Smooth muscle cell (in vitro differentiated cells): ENCODE results near the gene FNDC1. TPM values are rescaled to one million over a fixed set of nuclear protein-coding genes. Genes with fewer than 3 reads are reported as not detected.

ENCODE experiments used
- DNase-seq: peaks from one replicate; lab custom pipeline; 2025; ENCODE audit not compliant: unreplicated experiment; lab: John Stamatoyannopoulos, UW
- H2AFZ ChIP-seq: fragments of 200-600 bp; sonication (generic); 2 replicates; pipeline ENCODE4 v1.6.0; 2016; ENCODE audit warnings: antibody characterized with exemption, low read depth, mild to moderate bottlenecking
- H3F3A ChIP-seq: fragments of 200-600 bp; sonication (generic); 2 replicates; pipeline ENCODE4 v1.6.0; 2017; ENCODE audit warnings: antibody characterized with exemption, low read depth
- H3K27ac ChIP-seq: fragments of 200-600 bp; sonication (generic); 2 replicates; pipeline ENCODE4 v1.5.1; 2016; ENCODE audit warnings: low read depth, mild to moderate bottlenecking
- H3K27me3 ChIP-seq: fragments of 200-600 bp; sonication (generic); 2 replicates; pipeline ENCODE4 v1.6.1; 2016; ENCODE audit warnings: low read depth, mild to moderate bottlenecking
- H3K36me3 ChIP-seq: fragments of 200-600 bp; sonication (generic); 2 replicates; pipeline ENCODE4 v1.5.1; 2016; ENCODE audit warnings: low read depth
- H3K4me1 ChIP-seq: fragments of 200-600 bp; sonication (generic); 2 replicates; pipeline ENCODE4 v1.5.1; 2016; ENCODE audit warnings: low read depth
- H3K4me2 ChIP-seq: fragments of 200-600 bp; sonication (generic); 2 replicates; pipeline ENCODE4 v1.6.0; 2016; ENCODE audit warnings: mild to moderate bottlenecking
- H3K4me3 ChIP-seq: fragments of 200-600 bp; sonication (generic); 2 replicates; pipeline ENCODE4 v1.5.1; 2016; ENCODE audit warnings: mild to moderate bottlenecking
- H3K79me2 ChIP-seq: fragments of 200-600 bp; sonication (generic); 2 replicates; pipeline ENCODE4 v1.6.0; 2016; ENCODE audit warnings: low read depth, mild to moderate bottlenecking
- H3K9ac ChIP-seq: fragments of 200-600 bp; sonication (generic); 2 replicates; pipeline ENCODE4 v1.6.0; 2016; ENCODE audit warnings: low read depth
- H3K9me3 ChIP-seq: fragments of 200-600 bp; sonication (generic); replicated peaks from 2 replicates; pipeline ENCODE4 v1.5.1; 2016; ENCODE audit warnings: low read depth
- H4K20me1 ChIP-seq: fragments of 200-600 bp; sonication (generic); 2 replicates; pipeline ENCODE4 v1.6.0; 2016; ENCODE audit warnings: low read depth
- WGBS: methylation state at CpG from one replicate; pipeline ENCODE4 v1.1.7; 2016; ENCODE audit warnings: low lambda C conversion rate; 5-methylcytosine and 5-hydroxymethylcytosine counted together
- polyA plus RNA-seq: library from polyadenylated mRNA; unstranded; fragments of >200 nt; fragmentation: Nextera tagmentation; extraction: Ambion mirVana; gene quantifications from 2 replicates; pipeline ENCODE4 v1.2.1, GENCODE V29; 2016
- total RNA-seq: library from RNA; depleted of rRNA; stranded (reverse); fragments of >200 nt; gene quantifications from 2 replicates; pipeline ENCODE4 v1.2.3, GENCODE V29; 2014
- TF ChIP-seq, protein P1 (sequence below): fragments of 200-600 bp; sonication (generic); IDR thresholded peaks from 2 replicates; pipeline ENCODE4 v1.5.1; 2017; ENCODE audit warnings: borderline replicate concordance, mild to moderate bottlenecking, antibody characterized with exemption; ENCODE audit not compliant: insufficient read depth, poor library complexity, severe bottlenecking

Gene FNDC1
- total and polyA plus RNA-seq, 2 experiments from 2014 or later: 0.39 TPM; not detected in 1

DNA sequence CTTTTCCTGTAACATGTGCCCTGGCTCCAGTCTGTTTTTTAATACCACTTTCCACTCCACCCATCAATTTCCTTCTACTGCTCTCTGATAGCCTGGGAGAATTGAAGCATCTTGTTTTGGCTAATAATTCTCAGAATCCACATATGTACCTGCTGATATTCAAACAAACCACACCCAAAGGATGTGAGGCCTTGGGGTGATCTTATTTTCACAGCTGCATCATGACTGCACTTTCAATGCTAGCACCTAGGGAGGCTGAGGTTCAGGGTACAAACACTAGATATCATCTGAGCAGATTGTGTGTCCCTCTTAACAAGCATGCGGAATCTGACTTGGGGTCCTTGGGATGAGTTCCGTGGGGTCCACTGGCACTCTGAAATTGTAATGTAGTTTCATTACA lies 12.7 kb downstream of the FNDC1 start:
- Histone ChIP-seq H3K4me3 (no peak overlapping the region), H3F3A (no peaks in the 10 kb centered on the region), H2AFZ (no peak overlapping the region), H3K9me3 (no peaks in the 10 kb centered on the region), H3K79me2 (no peaks in the 10 kb centered on the region), H3K27me3 (peaks cover 4% of the 10 kb centered on the region), H3K4me2 (no peak overlapping the region), H3K36me3 (no peaks in the 10 kb centered on the region), H3K27ac (no peak overlapping the region), H4K20me1 (no peaks in the 10 kb centered on the region), H3K9ac (no peak overlapping the region), H3K4me1 (no peaks in the 10 kb centered on the region)
- WGBS: 90% methylated on average over 2 of the region's 2 CpGs
- TF ChIP-seq, protein P1, sequence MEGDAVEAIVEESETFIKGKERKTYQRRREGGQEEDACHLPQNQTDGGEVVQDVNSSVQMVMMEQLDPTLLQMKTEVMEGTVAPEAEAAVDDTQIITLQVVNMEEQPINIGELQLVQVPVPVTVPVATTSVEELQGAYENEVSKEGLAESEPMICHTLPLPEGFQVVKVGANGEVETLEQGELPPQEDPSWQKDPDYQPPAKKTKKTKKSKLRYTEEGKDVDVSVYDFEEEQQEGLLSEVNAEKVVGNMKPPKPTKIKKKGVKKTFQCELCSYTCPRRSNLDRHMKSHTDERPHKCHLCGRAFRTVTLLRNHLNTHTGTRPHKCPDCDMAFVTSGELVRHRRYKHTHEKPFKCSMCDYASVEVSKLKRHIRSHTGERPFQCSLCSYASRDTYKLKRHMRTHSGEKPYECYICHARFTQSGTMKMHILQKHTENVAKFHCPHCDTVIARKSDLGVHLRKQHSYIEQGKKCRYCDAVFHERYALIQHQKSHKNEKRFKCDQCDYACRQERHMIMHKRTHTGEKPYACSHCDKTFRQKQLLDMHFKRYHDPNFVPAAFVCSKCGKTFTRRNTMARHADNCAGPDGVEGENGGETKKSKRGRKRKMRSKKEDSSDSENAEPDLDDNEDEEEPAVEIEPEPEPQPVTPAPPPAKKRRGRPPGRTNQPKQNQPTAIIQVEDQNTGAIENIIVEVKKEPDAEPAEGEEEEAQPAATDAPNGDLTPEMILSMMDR: no peak
- no peak for DNase-seq

DNA sequence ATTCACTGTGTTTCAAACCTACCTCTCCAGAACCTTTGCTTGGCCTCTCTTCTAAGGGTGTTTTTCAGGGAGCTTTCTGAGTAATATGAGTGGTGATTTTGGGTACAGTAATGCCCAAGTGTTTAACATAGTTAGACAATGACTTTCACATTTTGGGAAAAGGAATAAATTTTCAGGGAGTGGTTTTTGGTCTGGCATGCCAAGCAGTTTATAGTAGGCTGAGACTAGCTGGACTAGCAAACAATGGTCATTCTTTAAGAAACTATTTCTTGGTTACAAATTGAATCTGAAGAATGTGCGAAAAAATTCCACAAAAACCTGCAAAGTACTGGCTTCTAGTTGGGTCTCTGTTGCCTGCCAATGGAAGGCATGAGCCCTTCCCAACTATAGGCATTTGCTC lies 15.4 kb downstream of the FNDC1 start:
- TF ChIP-seq, protein P1: no peak
- no peaks in the 10 kb centered on the region for H3K4me1 ChIP-seq
- no peaks in the 10 kb centered on the region for H3F3A ChIP-seq
- H3K9me3 ChIP-seq: no peaks in the 10 kb centered on the region
- H3K4me2 ChIP-seq: no peak overlapping the region
- no peaks in the 10 kb centered on the region for H3K27me3 ChIP-seq
- H3K9ac ChIP-seq: no peak overlapping the region
- no peak overlapping the region for H3K27ac ChIP-seq
- H3K36me3 ChIP-seq: no peaks in the 10 kb centered on the region
- no peak overlapping the region for H3K4me3 ChIP-seq
- H4K20me1 ChIP-seq: no peaks in the 10 kb centered on the region
- WGBS: 73% methylated on average over 1 of the region's 1 CpG
- no peaks in the 10 kb centered on the region for H3K79me2 ChIP-seq
- H2AFZ ChIP-seq: no peak overlapping the region
- no peak for DNase-seq

DNA sequence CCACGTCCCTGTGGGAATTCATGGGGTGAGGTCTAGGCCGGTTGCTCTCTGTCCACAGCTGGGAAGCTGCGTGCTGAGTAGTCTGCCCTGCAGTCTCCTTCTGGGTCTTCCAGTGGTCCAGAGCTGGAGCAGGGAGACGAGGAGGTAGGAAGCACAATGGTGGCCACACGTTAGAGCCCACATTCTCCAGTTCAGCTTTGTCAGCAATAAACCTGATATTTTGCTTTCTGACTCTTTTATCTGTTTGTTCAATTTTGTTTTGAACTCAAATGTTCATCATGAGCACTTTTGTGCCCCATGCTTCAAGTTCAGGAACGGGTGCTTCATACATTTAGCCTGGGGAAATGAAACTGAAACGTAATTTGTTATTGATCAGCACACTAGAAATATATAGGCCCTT lies 21.3 kb downstream of the FNDC1 start:
- TF ChIP-seq, protein P1: no peak
- no peak overlapping the region for H3K27ac ChIP-seq
- no peak overlapping the region for H3K4me3 ChIP-seq
- no peak overlapping the region for H2AFZ ChIP-seq
- WGBS: 87% methylated on average over 7 of the region's 7 CpGs
- no peaks in the 10 kb centered on the region for H3F3A ChIP-seq
- H3K79me2 ChIP-seq: no peaks in the 10 kb centered on the region
- DNase-seq: no peak
- no peaks in the 10 kb centered on the region for H3K36me3 ChIP-seq
- no peaks in the 10 kb centered on the region for H3K27me3 ChIP-seq
- no peak overlapping the region for H3K4me2 ChIP-seq
- H3K4me1 ChIP-seq: no peaks in the 10 kb centered on the region
- H4K20me1 ChIP-seq: no peaks in the 10 kb centered on the region
- no peaks in the 10 kb centered on the region for H3K9me3 ChIP-seq
- no peak overlapping the region for H3K9ac ChIP-seq

DNA sequence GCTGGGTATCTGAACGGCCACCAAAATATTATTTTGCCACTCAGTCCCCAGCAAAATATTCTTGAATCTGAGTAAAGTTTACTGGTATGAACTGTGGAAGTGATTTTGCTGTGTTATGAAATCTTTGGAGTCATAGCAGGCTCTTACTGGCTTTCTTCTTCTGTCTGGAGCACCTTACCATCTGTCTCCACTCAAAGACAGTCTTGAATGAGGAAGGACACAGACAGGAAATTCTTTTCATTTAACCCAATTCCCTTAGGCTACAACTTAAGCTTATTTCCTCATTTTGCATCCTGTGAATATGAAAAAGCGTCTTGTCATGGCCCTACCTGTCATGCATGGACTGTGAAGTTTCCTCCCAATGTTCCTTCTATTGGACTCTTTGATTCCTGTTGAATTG lies 24.7 kb downstream of the FNDC1 start:
- Histone ChIP-seq H3K4me2 (no peak overlapping the region), H3K9me3 (no peaks in the 10 kb centered on the region), H4K20me1 (no peaks in the 10 kb centered on the region), H3F3A (no peaks in the 10 kb centered on the region), H3K79me2 (no peaks in the 10 kb centered on the region), H3K4me3 (no peak overlapping the region), H3K27me3 (no peaks in the 10 kb centered on the region), H3K4me1 (no peaks in the 10 kb centered on the region), H2AFZ (no peak overlapping the region), H3K36me3 (no peaks in the 10 kb centered on the region), H3K9ac (no peak overlapping the region), H3K27ac (no peak overlapping the region)
- DNase-seq: no peak
- TF ChIP-seq, protein P1: no peak
- WGBS: 80% methylated on average over 2 of the region's 2 CpGs
